NCI-H1436 (cell line): ENCODE results near the gene ZNF83.
"Not testable (repeated sequence)": the region's sequence is repeated elsewhere in the genome, so short reads cannot be mapped to it uniquely, and the experiment has no call there.

Source experiments
- DNase-seq: peaks from one replicate; lab custom pipeline; 2025; lab: John Stamatoyannopoulos, UW

ZNF83 gene

DNA sequence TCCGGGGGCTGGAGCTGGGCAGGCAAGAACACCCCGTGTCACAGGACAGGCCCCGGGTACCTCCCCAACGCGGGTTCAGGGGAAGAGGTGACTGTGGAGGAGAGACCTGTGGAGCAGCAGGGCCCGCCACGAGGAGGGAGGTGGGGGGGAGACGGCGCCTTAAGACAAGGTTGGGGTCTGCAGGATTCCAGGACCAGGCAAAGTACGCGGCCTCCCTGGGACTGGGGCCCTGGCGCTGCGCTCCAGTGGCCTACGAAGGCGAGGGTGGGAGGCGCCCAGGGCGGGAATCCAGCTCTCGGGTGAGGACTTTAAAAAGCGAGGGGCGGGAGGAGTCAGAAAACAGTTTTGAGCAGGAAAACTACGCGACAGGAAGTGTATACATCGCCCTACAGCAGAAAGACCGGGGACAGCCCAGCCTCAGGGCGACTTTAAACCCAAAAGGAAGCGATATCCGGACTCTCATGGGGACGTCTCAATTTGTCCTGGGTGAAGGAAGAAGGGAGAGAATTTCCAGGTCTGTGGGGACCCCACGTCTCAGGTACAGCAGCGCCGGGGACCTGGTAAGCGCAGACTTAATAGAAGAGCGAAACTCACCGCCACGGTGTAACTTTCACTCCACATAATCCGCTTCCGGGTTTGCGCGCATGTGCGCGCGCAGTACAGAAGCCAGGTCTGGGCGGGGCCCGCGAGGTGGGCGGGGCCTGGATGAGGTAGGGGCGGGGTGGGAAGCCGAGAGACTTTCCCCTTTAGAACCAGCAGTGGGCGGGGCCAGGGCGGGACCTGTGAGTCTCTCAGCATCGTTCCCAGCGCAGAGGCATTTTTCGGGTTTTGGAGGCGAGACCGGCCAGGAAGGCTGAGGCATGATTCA lies at the start of gene ZNF83:
Gene ZNF83, minus strand, starts transcription at position 638 of the 868 bp plus-strand sequence.
- no peak for DNase-seq

DNA sequence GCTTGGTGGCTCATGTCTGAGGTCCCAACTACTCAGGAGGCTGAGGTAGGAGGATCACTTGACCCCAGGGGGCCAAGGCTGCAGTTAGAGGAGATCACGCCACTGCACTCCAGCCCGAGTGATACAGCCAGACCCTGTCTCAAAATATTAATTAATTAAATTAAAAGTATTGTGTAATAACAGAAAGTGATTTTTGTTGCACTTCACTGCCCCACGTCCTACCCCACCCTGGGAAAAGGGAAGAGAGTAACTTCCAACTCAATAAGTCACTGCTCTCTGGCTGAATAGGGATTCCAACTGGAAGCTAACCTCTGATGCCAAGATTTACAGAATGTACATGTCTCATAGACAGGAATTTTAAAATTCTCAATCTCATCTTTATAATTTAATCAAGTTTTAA lies 49.5 kb upstream of the ZNF83 start:
- DNase-seq, result no peak

DNA sequence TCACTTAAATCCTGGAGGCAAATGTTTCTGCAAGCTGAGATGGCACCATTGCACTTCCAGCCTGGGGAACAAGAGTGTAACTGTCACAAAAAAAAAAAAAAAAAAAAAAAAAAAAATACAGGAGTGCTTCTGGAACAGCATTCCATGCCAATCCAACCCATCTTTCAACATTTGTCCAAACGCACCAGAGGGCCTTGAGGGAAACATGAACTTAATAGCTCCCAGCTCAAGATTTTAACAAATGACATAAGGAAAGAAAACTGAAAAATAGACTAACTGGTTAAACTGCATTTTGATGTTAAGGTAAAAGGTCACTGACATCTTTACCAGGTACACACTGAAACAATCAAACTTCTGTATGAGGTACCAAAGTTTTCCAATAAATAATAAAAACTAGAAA lies 47.7 kb upstream of the ZNF83 start:
- no peak for DNase-seq

DNA sequence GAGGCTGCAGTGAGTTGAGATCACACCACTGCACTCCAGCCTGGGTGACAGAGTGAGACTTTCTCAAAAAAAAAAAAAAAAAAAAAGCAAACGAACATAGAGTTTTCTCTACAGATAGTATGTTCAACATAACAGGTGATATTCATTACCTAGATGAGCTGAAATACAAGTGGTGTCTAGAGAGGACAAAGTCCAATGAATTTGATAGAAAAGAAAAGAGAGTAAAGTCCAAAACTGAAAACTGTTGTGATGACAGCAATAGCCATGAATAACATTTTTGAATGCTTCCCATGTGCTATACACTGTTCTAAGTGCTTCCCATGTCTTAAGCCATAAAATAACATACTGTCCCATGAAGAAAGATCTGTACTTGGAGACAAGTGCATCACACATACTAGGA lies 43.1 kb upstream of the ZNF83 start:
- not testable (repeated sequence) for DNase-seq

DNA sequence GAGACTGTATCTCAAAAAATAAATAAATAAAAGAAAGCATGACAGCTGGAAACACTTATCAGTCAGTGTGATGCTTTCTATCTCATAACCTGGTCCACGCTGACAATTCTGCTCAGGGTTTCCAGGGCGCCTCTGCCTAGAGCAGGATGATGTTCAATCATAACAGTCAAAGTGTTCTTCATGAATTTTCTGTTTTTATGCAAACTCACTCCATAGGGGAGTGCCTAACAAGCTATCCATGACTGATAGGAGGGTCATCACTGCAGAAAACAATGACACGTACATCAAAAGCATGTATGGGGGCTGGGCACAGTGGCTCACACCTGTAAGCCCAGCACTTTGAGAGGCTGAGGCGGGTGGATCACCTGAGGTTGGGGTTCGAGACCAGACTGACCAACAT lies 41.4 kb upstream of the ZNF83 start:
- no peak for DNase-seq

DNA sequence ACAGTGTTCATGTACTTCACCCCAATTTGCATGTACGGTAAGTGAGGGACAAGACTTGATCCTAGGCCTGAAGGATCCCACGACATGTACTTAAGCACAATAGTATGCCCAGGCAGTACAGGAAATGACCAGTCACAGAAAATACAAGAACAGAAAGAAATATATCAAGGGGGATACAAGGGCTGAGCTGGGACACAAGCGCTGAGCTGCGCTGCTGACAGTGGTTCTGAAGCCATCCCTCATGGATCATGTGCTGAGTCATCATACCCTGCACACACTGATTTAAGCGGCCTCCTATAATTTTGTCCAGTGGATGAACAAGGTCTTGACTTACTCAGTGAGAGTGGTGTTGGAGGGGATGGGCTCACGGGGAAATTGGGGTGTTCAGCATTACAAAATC lies 37.1 kb upstream of the ZNF83 start:
- DNase-seq, result not testable (repeated sequence)

DNA sequence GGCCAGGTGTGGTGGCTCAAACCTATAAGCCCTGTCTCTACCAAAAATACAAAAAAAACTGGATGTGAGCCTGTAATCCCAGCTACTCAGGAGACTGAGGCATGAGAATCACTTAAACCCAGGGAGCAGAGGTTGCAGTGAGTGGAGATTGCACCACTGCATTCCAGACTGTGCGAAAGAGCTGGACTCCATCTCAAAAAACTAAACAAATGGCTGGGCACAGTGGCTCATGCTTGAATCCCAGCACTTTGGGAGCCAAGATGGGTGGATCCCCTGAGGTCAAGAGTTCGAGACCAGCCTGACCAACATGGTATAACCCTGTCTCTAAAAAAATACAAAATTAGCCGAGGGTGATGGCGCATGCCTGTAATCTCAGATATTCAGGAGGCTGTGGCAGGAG lies 34.9 kb upstream of the ZNF83 start:
- DNase-seq, result no peak

DNA sequence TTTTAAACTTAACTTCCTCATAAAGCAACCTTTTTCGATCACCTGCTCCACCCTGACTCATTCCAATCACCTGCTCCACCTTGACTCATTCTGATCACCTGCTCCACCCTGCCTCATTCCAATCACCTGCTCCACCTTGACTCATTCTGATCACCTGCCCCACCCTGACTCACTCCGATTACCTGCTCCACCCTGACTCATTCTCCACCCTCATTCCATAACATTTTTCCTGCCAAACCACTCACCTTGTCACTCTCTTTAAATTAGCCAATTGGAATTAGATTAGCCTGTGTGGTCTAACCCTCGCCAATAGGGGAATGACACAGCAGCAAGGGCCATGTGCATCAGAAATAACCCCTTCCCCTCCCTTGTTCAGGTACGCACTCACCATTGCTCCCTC lies 31.9 kb upstream of the ZNF83 start:
- DNase-seq, result no peak

DNA sequence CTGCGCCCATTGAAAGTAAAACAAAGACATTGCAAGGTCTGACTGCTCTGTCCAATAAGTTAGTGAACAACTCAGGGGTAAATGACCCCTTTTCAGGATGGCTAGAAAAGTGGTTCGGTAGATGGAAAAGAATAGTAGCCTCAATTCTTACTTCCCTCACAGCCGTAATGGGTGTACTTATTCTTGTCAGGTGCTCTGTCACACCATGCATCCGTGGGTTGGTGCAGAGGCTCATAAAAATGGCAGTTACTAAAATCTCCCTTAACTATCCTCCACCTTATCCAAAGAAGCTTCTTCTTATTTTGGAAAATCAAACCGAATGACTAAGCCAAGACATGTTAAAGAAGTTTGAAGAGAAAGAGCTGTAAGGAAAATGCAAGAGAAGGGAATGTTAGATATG lies 31.4 kb upstream of the ZNF83 start:
- no peak for DNase-seq

DNA sequence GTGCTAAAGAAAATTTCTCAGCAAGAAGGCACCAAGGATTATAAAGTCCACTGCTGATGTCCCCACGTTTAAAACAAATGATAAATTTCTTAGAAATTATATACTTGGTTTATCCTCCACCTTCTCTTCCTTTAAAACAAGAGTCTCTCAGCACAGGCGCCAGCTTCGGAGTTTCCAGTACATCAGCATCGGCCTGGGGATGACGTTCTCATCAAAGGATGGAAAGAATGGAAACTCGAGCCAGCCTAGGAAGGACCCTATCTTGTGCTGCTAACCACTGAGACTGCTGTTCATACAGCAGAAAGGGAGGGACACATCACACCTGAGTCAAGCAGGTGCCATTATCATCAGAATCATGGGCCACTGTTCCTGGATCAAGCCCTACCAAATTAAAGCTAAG lies 29.8 kb upstream of the ZNF83 start:
- DNase-seq, result no peak

DNA sequence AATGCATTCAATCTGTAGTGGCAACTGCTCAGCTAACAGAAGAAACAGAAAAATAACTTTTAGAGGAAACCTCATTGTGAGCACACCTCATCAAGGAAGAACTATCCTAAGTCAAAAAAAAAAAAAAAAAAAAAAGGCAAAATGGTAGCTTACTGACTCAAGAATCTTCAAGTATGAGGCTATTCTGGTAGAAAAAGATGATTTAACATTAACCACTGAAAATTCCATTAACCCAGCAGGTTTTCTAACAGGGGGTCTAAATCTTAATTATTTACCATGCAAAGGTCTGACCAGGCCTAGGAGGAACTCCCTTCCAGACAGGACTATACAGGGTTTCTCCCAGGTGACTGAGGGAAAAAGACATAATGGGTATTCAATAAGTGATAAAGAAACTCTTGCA lies 28.4 kb upstream of the ZNF83 start:
- no peak for DNase-seq

DNA sequence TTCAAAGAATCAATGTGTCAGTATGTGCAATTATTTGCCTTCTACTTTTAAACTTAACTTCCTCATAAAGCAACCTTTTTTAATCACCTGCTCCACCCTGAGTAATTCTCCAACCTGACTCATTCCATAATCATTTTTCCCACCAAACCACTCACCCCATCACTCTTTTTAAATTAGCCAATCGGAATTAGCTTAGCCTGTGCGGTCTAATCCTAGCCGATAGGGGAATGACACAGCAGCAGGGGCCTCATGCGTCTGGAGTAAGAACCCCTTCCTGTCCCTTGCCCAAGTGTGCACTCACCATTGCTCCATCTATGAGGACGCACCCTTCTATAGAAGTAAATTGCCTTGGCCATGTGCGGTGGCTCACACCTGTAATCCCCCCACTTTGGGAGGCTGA lies 27.4 kb upstream of the ZNF83 start:
- DNase-seq, result no peak

DNA sequence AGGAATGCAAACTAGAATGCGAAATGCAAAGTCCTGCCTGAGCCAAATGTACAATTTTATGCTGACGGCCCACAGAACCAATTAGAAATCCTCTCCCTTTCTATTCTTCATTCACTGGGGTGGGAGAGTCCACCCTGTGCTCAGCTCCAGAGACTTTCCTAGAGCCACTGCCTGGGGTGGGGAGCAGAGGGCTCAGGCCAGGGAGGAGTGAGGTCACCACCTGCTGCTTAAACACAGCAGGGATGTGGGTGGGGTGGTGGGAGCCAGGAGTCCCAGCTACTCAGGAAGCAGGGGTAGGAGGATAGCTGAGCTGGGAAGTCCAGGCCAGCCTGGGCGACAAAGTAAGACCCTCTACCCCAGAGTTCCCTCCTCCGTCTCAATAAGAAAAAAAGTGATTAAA lies 26.9 kb upstream of the ZNF83 start:
- no peak for DNase-seq

DNA sequence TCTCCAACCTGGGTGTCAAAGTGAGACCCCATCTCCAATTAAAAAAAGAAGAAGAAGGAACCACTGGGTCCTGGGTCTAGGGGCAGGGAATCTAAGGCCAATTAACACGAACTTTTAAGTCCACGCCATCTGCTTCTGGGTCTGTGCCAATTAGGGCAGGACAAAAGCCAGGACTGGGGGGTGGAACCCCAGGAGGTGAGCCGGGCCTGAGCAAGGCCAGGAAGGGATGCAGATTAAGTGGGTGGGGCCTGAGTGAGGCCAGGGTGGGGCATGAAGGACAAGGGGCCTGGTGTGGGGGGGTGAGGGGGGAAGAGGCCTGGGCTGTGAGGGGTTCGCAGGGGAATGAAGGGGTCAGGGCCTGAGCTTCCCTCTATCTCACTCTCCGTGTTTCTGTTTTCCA lies 26.3 kb upstream of the ZNF83 start:
- no peak for DNase-seq

DNA sequence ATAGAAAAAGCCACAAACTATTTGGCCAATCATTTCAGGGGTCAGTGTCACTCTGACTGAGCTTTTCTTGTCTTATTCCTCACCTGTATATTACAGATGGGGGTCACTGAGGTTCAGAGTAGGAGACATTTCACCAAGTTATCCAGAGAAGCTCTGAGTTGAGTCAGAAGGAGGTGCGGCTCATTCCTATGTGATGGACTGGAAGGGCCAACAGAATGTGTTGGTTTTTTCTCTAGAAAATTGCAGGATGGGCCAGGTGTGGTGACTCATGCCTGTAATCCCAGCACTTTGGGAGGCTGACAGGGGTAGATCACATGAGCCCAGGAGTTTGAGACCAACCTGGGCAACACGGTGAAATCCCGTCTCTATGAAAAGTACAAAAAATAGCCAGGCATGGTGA lies 24.5 kb upstream of the ZNF83 start:
- no peak for DNase-seq

DNA sequence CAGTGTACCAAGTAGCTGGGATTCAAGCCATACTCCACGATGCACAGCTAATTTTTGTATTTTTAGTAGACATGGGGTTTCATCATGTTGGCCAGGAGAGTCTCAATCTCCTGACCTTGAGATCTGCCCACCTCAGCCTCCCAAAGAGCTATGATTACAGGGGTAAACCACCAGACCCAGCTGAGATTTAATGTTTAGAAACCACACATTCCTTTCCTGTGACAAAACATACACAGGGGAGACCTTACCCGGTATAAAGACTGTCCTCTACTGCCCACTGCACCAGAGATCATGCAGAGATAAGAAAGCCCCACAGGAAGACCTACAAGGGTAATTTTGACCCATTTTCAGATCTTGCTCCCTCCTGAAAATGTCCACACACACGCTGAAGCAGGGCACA lies 22.8 kb upstream of the ZNF83 start:
- no peak for DNase-seq

DNA sequence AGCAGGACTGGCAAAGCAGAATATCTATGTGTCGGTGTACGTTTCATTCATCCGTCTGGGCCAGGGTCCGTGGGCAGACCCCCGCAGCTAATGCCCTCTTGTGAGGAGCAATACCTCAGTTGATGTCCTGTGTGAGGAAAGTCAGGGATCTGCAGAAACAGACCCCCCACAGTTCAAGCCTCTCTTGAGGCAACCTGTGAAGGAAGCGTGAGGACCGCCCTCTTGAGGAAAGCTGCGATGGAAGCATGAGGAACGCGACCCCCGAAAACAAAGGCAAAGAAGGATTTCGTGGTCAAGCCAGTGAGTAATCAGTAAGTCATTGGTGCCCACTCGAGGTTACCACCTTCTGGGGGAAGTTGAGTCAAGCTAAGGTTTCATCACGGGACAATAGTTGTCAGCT lies 20.9 kb upstream of the ZNF83 start:
- DNase-seq, result no peak

DNA sequence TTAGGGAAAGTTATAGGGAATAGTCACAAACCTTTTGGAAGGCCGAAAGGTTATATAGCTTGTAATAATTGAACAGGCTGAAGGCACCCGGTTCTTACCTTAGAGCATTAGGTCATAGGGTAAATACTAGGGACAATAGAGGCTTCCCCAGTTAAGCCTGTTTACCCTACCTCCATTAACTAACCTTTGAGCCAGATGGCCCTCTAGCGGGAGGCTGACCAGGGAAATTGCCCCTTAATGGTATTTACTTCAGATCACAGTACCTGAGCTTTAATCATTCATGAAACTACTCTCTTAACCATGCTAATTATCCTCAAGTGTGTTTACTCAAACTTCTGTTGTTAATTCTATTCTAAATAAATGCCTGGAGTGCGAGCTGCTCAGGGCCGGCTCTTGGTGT lies 20.4 kb upstream of the ZNF83 start:
- DNase-seq, result no peak

DNA sequence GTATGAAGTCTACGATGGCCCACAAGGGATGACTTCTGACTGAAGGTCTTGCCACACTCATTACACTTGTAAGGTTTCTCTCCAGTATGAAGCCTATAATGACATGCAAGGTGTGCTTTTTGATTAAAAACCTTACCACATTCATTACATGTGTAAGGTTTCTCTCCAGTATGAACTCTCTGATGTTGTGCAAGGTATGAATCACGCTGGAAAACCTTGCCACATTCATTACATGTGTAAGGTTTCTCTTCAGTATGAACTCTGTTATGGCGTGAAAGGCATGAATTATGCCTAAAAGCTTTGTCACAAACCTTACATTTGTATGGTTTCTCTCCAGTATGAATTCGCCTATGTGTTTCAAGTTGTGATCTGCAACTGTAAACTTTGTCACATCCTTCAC lies 15.0 kb upstream of the ZNF83 start:
- DNase-seq, result no peak

DNA sequence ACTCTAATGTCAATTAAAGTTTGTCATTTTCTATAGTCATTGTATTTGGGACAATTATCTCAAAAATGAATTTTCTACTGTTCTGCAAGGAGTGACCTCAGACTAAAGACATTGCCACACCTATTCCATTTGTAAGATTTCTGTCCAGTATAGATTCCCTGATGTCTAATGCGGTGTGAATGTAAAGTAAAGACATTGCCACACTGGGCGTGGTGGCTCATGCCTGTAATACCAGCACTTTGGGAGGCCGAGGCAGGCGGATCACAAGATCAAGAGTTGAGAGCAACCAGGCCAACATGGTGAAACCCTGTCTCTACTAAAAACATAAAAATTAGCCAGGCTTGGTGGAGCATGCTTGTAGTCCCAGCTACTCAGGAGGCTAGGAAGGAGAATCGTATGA lies 13.8 kb upstream of the ZNF83 start:
- no peak for DNase-seq

DNA sequence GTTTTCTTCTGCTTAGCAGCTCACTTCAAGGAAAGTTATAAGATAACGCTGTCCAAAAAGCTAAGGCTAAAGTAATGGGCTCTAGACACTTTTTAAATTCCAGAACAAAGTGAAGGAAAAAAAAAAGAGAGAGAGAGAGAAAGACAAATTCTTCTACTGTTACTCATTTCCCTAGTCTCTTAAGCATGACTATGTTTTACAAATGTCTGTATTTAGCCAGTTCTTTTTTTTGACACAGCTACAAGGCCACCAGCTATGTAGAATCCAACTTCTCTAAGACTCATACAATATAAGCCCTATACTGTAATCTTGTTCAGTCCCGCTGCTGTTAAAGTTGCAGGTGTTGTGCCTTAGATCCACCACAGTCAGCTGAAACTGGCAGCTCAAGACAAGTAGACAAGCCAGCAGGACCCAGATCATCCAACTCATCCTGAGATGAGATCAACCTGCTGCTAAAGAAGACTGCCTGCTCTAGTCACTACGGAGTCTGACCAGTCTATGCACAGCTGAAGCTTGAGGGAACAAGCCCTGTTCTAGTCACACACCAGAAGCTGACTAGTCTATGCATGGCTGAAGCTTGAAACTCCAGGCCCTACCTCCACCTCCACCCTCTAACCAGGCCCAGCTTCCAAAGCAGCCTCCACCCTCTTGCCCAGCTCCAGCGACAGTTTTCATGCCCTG lies 10.3 kb upstream of the ZNF83 start:
- no peak for DNase-seq

DNA sequence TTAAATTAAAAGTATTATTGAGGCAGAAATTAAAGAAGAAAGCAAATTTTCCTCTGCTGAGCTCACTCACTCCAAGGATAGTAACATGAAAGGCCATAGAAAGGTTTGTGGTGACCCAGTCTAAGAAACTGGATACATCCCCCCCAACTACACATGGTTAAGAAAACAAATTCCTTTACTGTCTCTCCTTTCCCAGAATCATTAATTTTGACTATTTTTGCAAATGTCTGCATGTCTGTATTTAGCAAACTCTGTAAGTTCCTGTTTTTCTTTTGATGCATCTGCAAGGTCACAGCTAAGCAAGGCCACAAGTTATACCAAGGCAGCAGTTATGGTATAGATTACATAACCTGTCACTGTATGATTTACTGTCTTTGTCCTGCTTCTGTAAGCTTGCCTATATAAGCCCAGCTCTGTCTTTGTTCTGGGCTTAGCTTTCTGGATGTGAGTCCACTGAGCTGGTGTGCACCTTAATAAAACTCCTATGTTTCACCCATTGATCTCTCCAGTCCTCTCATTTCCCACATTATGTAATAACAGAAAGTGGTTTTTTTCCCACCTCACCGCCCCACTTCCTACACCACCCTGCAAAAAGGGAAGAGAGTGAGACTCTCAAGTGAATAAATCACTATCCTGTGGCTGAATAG lies 8.5 kb upstream of the ZNF83 start:
- no peak for DNase-seq

DNA sequence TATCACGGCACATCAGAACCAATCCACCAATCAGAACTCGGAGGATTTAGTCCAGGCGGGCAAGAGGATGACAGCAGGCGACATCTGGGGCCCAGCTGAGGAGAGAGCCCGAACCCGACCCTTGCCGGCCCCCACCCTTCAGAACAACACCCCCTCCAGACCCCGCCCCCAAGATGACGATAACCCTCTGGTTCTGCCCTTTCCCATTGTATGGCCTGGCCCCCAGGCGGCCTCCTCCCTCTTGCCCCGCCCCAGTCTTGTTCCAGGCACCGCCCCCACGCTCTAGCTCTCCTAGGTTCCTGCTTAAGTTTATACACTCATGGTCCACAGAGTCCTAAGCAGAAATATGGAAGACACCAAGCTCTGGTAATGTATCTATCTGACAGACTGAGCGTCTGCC lies 2.8 kb upstream of the ZNF83 start:
- no peak for DNase-seq
